ENCODE results near the gene CLDN8. TPM values are rescaled to one million over a fixed set of nuclear protein-coding genes. Genes with fewer than 3 reads are reported as not detected.

Gene CLDN8
- polyA plus RNA-seq, 1 donor (not counting 4 experiments of a cell fraction or from before 2014, with no cell fraction given) = 0.07 TPM

DNA sequence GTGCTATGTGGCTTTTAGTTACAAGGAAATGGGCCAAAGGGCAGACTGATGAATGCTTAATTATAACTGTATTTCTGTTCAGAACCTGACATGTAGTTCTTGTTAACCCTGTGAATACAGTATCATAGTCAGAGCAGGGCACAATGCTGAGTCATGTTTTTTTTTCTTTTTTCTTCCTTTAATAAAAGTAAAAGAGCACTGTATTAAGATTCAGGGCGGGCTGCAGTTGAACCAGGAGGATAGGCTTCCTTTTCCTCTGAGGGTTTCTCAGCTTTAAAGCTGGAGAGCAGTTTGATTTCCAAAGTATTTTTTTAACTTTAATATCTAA lies 8.7 kb downstream of the CLDN8 start:
- no peaks in the 10 kb centered on the region for H3K9me3 ChIP-seq (ENCODE audit: control insufficient read depth, low read depth, low read length)

DNA sequence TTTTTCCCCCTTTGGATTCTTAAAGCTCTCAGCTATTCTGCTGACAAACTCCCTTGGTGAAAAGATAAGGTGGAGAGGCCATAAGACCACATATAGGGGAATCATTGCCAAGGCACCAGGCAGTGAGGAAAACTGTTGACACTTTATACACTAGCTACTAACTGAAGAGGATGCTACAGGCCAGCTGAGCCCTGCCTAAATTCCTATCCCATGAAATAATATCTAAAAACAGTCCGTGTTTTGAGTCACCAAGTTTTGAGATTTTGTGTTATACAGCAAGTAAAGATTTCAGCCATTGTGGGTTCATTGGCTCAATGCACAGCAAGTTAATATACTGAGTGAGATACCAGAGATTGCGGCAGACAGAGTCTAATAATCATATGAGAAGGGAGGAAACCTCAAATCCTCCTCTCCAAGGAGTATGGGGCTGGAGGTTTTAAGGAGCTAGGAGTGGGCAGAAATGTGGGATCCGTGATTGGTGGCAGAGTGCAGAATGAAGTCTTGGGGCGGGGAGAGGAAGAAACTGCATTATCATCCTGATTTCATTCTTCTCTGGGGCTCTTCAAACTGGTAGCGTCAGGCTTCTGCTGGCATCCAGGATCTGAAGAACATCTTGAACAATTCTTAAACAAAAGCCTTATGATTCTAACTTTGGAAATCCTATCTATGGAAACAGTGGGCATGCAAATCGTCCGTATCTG lies 9.2 kb downstream of the CLDN8 start:
- Histone ChIP-seq H3K36me3 (ENCODE audit: control insufficient read depth in 2 of 2, extremely low read depth in 1 of 2, insufficient read depth in 2 of 2, low read length in 2 of 2) (no peaks in the 10 kb centered on the region), H3K9me1 (ENCODE audit: control insufficient read depth, extremely low read depth, insufficient read depth, low read length) (no peaks in the 10 kb centered on the region), H2AFZ (ENCODE audit: control insufficient read depth, low read length) (peak overlapping the region; percentile 93), H3K4me2 (ENCODE audit: control insufficient read depth, extremely low read depth, insufficient read depth, low read depth, low read length) (peak overlapping the region; percentile 75), H3K27me3 (ENCODE audit: control insufficient read depth, extremely low read depth, insufficient read depth, low read length) (no peaks in the 10 kb centered on the region), H3K9me3 (ENCODE audit: control insufficient read depth, low read depth, low read length) (no peaks in the 10 kb centered on the region), H4K20me1 (ENCODE audit: control insufficient read depth, extremely low read depth, insufficient read depth, low read length) (no peaks in the 10 kb centered on the region), H3K79me2 (ENCODE audit: control insufficient read depth, insufficient read depth, low read length) (no peaks in the 10 kb centered on the region), H3K4me3 (ENCODE audit: control insufficient read depth in 2 of 3, extremely low read depth in 1 of 3, insufficient read depth in 2 of 3, low read depth in 1 of 3, low read length in 3 of 3) (peak overlapping the region in 1 of 3 experiments; percentile 39), H3K27ac (ENCODE audit: control insufficient read depth, insufficient read depth, low read length) (peak overlapping the region; percentile 62), H3K9ac (ENCODE audit: control insufficient read depth, extremely low read depth, insufficient read depth, low read length) (no peak overlapping the region), H3K4me1 (ENCODE audit: control insufficient read depth, extremely low read depth, insufficient read depth, low read length) (peaks cover 11% of the 10 kb centered on the region)
- DNase-seq (ENCODE audit: low read depth, low spot score) (peak; percentile 15), FAIRE-seq (peak; percentile 78)
- TF ChIP-seq, protein P1, sequence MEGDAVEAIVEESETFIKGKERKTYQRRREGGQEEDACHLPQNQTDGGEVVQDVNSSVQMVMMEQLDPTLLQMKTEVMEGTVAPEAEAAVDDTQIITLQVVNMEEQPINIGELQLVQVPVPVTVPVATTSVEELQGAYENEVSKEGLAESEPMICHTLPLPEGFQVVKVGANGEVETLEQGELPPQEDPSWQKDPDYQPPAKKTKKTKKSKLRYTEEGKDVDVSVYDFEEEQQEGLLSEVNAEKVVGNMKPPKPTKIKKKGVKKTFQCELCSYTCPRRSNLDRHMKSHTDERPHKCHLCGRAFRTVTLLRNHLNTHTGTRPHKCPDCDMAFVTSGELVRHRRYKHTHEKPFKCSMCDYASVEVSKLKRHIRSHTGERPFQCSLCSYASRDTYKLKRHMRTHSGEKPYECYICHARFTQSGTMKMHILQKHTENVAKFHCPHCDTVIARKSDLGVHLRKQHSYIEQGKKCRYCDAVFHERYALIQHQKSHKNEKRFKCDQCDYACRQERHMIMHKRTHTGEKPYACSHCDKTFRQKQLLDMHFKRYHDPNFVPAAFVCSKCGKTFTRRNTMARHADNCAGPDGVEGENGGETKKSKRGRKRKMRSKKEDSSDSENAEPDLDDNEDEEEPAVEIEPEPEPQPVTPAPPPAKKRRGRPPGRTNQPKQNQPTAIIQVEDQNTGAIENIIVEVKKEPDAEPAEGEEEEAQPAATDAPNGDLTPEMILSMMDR (optimal IDR thresholded peaks at IDR 0.05 in 1 of 3, IDR thresholded peaks at IDR 0.05 in 1 of 3, conservative IDR thresholded peaks at IDR 0.05 in 1 of 3; ENCODE audit: extremely low read depth in 1 of 3, insufficient read depth in 2 of 3, low read length in 3 of 3) = peak in 1 of 3 experiments; percentile 22
- TF ChIP-seq EZH2 (IDR thresholded peaks at IDR 0.05; ENCODE audit: low read length) = no peak
- dilution Hi-C loops (cut with MboI; ENCODE audit: extremely low pct_ligation_motif_present, low sequenced_read_pairs) = no loop called here

More for the DNA sequence above, 8.7 kb downstream of the CLDN8 start:
- TF ChIP-seq, protein P1 (optimal IDR thresholded peaks at IDR 0.05 in 1 of 3, IDR thresholded peaks at IDR 0.05 in 1 of 3, conservative IDR thresholded peaks at IDR 0.05 in 1 of 3; ENCODE audit: extremely low read depth in 1 of 3, insufficient read depth in 2 of 3, low read length in 3 of 3) = no peak
- no peak for TF ChIP-seq EZH2 (IDR thresholded peaks at IDR 0.05; ENCODE audit: low read length)
- Histone ChIP-seq H3K4me1 (ENCODE audit: control insufficient read depth, extremely low read depth, insufficient read depth, low read length) (peaks cover 11% of the 10 kb centered on the region), H3K4me3 (ENCODE audit: control insufficient read depth in 2 of 3, extremely low read depth in 1 of 3, insufficient read depth in 2 of 3, low read depth in 1 of 3, low read length in 3 of 3) (peak overlapping the region in 1 of 3 experiments; percentile 39), H3K79me2 (ENCODE audit: control insufficient read depth, insufficient read depth, low read length) (no peaks in the 10 kb centered on the region), H3K9ac (ENCODE audit: control insufficient read depth, extremely low read depth, insufficient read depth, low read length) (no peak overlapping the region), H3K36me3 (ENCODE audit: control insufficient read depth in 2 of 2, extremely low read depth in 1 of 2, insufficient read depth in 2 of 2, low read length in 2 of 2) (no peaks in the 10 kb centered on the region), H3K27ac (ENCODE audit: control insufficient read depth, insufficient read depth, low read length) (peak overlapping the region; percentile 62), H2AFZ (ENCODE audit: control insufficient read depth, low read length) (peak overlapping the region; percentile 93), H3K9me1 (ENCODE audit: control insufficient read depth, extremely low read depth, insufficient read depth, low read length) (no peaks in the 10 kb centered on the region), H4K20me1 (ENCODE audit: control insufficient read depth, extremely low read depth, insufficient read depth, low read length) (no peaks in the 10 kb centered on the region), H3K27me3 (ENCODE audit: control insufficient read depth, extremely low read depth, insufficient read depth, low read length) (no peaks in the 10 kb centered on the region), H3K4me2 (ENCODE audit: control insufficient read depth, extremely low read depth, insufficient read depth, low read depth, low read length) (peak overlapping the region; percentile 75)
- DNase-seq (ENCODE audit: low read depth, low spot score) (no peak), FAIRE-seq (no peak)
- dilution Hi-C loops (cut with MboI; ENCODE audit: extremely low pct_ligation_motif_present, low sequenced_read_pairs) = no loop called here

All from keratinocyte (primary cell).